Neural cell (in vitro differentiated cells): ENCODE measurements around the gene PQBP1.

Source experiments
- POLR2AphosphoS5 ChIP-seq: IDR thresholded peaks from 2 replicates; pipeline ENCODE4 v1.6.1; 2012
- RAD21 ChIP-seq: fragments of 450-650 bp; conservative IDR thresholded peaks from 2 replicates; pipeline ENCODE4 v1.6.1; 2014; ENCODE audit warnings: antibody characterized with exemption, mild to moderate bottlenecking, moderate library complexity
- TF ChIP-seq, protein P1 (sequence below): fragments of 450-650 bp; IDR thresholded peaks from 2 replicates; pipeline ENCODE4 v1.5.1; 2014; ENCODE audit warnings: antibody characterized with exemption, mild to moderate bottlenecking, moderate library complexity; ENCODE audit not compliant: poor library complexity, severe bottlenecking

DNA sequence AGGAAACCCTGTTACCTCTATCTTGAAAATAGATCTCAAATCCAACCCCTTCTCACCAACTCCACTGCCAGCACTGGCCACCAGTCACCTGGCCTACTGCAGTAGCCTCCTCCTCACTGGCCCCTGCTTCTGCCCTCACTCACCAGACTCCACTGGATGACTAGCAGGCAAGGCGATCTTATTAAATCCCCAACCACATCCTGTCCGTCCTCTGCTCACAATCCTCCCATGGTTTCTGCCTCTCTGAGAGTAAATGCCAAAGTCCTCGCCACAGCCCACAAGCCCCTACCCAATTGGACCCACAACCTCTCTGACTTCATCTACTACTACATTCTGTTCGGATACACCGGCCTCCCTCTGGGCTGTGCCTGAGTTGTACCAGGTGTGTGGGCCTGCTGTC lies 26.5 kb downstream of the PQBP1 start:
- TF ChIP-seq, protein P1, sequence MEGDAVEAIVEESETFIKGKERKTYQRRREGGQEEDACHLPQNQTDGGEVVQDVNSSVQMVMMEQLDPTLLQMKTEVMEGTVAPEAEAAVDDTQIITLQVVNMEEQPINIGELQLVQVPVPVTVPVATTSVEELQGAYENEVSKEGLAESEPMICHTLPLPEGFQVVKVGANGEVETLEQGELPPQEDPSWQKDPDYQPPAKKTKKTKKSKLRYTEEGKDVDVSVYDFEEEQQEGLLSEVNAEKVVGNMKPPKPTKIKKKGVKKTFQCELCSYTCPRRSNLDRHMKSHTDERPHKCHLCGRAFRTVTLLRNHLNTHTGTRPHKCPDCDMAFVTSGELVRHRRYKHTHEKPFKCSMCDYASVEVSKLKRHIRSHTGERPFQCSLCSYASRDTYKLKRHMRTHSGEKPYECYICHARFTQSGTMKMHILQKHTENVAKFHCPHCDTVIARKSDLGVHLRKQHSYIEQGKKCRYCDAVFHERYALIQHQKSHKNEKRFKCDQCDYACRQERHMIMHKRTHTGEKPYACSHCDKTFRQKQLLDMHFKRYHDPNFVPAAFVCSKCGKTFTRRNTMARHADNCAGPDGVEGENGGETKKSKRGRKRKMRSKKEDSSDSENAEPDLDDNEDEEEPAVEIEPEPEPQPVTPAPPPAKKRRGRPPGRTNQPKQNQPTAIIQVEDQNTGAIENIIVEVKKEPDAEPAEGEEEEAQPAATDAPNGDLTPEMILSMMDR = no peak
- no peak for TF ChIP-seq RAD21
- TF ChIP-seq POLR2AphosphoS5 = no peak
